Omental fat pad (tissue), 4 donors: ENCODE results near the gene IRF3. TPM values are rescaled to one million over a fixed set of nuclear protein-coding genes. Genes with fewer than 3 reads are reported as not detected.
A peak's percentile ranks its signal among the peaks of the same experiment; 100 is the strongest.

Experiments
- ATAC-seq: fragments of 150-250 bp; one replicate; pipeline ENCODE4 v1.9.1; 2016; ENCODE audit warnings: mild to moderate bottlenecking, moderate library complexity; ENCODE audit not compliant: low FRiP score
- DNase-seq: peaks from one replicate; pipeline ENCODE4 v3.0.0-alpha.2; 2019; ENCODE audit warnings: low spot score
- total RNA-seq, 4 donors: library from RNA; depleted of rRNA; stranded (reverse); fragments of >200 nt; gene quantifications; one replicate each; pipeline ENCODE4 v1.1.0, GENCODE V29; 2016
- TF ChIP-seq, protein P1 (sequence below), 3 donors: fragments of 450-650 bp; IDR thresholded peaks; one replicate each; pipeline ENCODE4 v1.5.1; 2016 to 2017; ENCODE audit warnings: antibody characterized with exemption in 3 of 3, mild to moderate bottlenecking in 3 of 3, moderate library complexity in 2 of 3

The IRF3 gene
- total RNA-seq, 4 donors from 2014 or later, result 32.4 to 62.7 (median 36.4) TPM

DNA sequence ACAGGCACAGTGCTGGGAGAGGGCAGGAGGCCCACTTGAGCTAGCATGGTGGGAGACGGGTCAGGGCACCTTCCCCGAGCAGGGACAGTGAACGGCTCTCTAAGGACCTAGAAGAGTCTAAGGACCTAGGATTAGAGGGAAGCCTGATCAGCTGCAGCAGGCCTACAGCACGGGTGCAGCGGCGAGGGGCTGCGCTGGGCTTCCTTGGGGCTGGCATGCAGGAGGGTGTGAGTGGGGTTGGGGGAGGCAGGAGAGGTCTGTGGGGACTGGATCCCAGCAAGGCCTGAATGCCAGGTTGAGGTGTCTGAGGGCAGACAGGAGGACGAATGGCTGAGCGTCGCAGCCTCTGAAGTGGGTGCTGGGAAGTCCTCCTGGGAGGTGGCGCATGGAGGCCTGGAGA lies 20.1 kb downstream of the IRF3 start:
- ATAC-seq, result no peak
- no peak for DNase-seq
- TF ChIP-seq, protein P1, sequence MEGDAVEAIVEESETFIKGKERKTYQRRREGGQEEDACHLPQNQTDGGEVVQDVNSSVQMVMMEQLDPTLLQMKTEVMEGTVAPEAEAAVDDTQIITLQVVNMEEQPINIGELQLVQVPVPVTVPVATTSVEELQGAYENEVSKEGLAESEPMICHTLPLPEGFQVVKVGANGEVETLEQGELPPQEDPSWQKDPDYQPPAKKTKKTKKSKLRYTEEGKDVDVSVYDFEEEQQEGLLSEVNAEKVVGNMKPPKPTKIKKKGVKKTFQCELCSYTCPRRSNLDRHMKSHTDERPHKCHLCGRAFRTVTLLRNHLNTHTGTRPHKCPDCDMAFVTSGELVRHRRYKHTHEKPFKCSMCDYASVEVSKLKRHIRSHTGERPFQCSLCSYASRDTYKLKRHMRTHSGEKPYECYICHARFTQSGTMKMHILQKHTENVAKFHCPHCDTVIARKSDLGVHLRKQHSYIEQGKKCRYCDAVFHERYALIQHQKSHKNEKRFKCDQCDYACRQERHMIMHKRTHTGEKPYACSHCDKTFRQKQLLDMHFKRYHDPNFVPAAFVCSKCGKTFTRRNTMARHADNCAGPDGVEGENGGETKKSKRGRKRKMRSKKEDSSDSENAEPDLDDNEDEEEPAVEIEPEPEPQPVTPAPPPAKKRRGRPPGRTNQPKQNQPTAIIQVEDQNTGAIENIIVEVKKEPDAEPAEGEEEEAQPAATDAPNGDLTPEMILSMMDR (IDR thresholded peaks at IDR 0.05), result no peak

DNA sequence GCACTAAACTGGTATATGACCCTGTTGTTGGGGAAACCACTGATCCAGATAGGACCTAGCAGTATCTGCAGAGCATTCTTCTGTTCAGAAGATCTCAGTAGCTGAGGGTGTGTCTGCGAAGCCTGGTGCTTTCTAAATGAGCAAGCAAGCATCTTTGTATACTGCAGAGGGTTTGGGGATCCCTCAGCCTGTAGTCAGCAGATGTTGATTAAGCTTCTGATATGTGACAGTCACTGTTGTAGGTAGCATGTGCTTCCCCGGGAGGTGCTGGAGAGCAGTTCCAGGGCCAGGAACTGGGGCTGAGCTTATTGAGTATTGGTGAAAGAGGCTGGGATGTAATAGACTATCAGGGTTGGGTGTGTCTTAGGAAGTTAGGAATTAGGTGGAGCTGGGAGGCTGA lies 22.2 kb downstream of the IRF3 start:
- DNase-seq (no peak), ATAC-seq (no peak)
- TF ChIP-seq, protein P1 (IDR thresholded peaks at IDR 0.05), result no peak

DNA sequence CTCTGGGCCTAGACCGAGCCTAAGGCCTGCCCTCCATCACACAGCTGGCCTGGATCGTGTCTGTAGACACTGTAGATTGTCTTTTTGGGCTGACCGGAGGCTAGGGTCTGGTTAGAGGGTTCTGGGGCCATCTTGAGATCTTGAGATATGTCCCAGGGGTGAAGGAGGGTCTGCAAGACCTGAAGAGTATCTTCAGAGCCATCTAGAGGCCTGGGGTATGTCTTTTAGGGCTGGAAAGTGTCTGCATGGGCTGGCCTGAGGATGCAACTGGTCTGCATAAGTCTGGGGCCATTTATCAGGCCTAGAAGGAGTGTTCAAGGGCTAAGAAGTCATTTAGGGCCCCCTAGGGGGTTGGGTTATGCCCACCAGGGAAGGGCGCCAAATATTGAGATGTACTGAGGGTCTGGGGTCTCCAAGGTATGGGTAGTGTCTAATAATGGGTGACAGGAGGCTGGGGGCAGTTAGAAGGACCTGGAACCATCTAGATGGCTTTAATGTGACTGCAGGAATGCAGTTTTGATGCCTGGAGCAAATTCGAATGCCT lies 23.1 kb downstream of the IRF3 start:
- DNase-seq (no peak), ATAC-seq (no peak)
- TF ChIP-seq, protein P1 (IDR thresholded peaks at IDR 0.05), result no peak

DNA sequence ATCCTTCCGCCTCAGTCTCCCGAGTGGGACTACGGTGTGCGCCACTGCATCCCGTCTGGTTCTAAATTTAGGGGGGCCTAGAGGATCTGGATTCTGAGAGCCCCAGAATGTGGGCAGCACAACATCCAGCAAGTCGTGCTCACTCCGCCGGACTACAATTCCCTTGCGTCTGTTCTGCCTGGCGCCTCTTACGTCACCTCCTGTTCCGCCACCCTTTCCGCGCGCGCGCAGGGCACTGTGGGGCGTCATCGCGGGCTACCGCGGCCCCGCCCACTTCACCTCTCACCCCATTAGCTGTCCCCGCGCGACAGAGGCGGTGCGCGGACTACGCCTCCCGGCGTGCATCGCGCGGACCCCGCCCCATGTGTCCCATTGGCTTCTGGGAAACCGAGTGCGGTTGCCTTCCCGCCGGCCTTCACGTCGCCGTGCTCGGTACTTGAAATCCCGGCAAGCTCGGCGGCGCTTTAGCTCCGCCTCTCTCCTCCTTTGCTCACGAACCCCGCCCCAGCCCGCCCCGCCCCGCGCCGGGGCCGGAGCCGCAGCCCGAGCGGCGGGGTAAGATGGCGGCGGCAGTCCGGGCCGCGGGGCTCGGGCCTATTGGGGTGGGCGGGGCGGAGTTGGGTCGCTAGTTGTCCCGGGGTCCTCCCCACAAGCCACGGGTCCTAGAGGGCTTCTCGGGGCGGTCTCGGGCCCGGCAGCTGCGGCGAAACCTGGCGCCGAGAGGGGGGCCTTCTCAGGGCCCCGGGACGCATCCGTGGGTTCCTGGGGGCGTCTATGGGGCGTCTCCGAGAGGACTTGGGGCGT lies 23.8 kb downstream of the IRF3 start, which contains the start of gene SCAF1:
Gene SCAF1, plus strand, starts transcription at position 522 of the 804 bp plus-strand sequence. CDS start 2,818 bp downstream, outside the sequence.
- DNase-seq (peak; percentile 81), ATAC-seq (peak; percentile 71)
- TF ChIP-seq, protein P1 (IDR thresholded peaks at IDR 0.05), result no peak

DNA sequence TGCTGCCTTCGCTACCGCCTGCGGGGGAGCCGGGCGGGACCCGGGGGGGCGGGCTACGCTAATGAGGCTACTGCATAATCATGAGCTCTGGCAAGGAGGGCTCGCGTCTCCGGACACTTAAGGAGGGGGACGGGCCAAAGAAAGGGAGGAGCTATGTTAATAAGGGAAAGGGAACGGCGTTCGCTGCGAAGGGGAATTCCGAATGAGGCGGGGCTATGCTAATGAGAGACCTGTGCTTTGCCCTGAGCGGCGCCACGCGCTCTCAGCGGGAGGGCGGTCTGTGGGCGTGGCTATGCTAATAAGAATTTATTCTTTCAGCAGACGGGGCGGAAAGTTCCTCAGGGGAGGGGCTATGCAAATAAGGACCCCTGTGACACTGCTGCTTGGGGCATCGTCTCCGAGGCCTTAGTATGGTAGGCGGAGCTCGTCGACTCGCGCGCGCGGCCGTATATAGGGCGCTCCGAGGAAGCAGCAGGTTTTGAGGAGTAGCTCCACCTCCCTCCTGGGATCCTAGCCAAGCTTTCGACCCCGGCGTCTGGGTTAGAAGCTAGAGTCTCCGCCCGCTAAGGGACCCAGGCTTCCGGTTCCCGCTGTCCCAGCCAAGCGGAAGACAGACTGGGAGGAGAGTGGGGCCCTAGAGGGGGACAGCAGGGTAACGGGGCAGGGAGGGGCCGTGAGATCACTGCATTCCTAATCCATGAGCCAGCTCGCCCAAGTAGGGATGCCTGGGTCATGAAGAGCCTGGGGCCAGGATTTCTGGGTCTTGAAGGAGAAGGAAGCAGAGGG lies 25.4 kb downstream of the IRF3 start, which contains the start of gene RRAS:
Gene RRAS, minus strand, starts transcription at position 31 of the 786 bp plus-strand sequence. CDS start 45 bp downstream, outside the sequence.
- ATAC-seq (peak; percentile 84), DNase-seq (peak; percentile 96)
- TF ChIP-seq, protein P1 (IDR thresholded peaks at IDR 0.05), result no peak

DNA sequence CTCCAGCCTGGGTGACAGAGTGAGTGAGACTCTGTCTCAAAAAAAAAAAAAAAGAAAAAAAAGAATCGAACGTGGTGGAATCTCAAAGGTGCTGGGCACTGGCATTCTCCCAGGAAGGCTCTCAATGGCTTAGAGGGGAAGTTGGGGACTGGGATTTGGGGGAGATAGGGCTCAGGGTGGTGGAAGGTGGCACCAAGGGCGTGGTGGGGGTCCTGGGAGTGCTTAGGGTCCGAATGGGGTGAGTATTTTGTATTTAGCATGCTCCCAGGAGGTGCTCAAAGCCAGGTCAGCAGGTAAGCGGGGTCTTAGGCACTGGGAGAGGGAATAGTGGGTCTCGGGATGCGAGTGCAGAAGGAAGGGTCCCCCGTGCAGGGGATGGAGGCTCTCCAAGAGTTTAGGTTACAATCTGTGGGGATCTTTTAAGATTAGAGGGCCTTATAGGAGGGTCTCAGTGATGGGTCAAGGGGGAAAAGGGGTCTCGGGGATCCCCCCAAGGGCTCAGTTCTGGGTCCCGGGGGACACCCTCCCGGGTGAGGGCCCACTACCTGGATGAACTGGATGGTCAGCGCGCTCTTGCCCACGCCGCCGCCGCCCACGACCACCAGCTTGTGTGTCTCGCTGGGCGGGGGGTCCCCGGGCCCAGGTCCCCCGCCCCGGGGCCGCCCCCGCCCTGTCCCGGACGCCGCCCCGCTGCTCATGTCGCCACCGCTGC lies 26.1 kb downstream of the IRF3 start:
- DNase-seq, result no peak
- TF ChIP-seq, protein P1 (IDR thresholded peaks at IDR 0.05), result no peak
- ATAC-seq, result no peak
